K562 (cell line): ENCODE results near the gene QKI. TPM values are rescaled to one million over a fixed set of nuclear protein-coding genes. Genes with fewer than 3 reads are reported as not detected.

Experiments
- CAMTA2 ChIP-seq: fragments of 250-450 bp; sonication (Bioruptor Pico); conservative IDR thresholded peaks from 2 replicates; pipeline ENCODE4 v1.5.1; 2022
- CEBPG ChIP-seq, 3 experiments: fragments of 200-800 bp in 1 of 3; sonication (Bioruptor generic) in 1 of 3; sonication (generic) in 1 of 3; formaldehyde crosslinking in 1 of 3; IDR thresholded peaks in 2 of 3; conservative IDR thresholded peaks in 1 of 3; 2 replicates each; pipeline versions ENCODE4 v1.6.1 to v1.8.0; 2016 to 2022; ENCODE audit warnings: missing compliant biosample characterization in 2 of 3, missing genetic modification characterization in 2 of 3, mild to moderate bottlenecking in 1 of 3, missing genetic modification reagents in 1 of 3
- NFIC ChIP-seq: fragments of 450-650 bp; IDR thresholded peaks from 2 replicates; pipeline ENCODE4 v1.6.1; 2017; ENCODE audit warnings: mild to moderate bottlenecking, inconsistent platforms
- NR2F6 ChIP-seq: fragments of 450-650 bp; formaldehyde crosslinking; IDR thresholded peaks from 2 replicates; pipeline ENCODE4 v1.4.0; 2020; ENCODE audit warnings: mild to moderate bottlenecking
- NRF1 ChIP-seq, 2 experiments: fragments of 450-650 bp; IDR thresholded peaks in 1 of 2; conservative IDR thresholded peaks in 1 of 2; 2 replicates each; pipeline ENCODE4 v1.6.1; 2014; ENCODE audit warnings: mild to moderate bottlenecking in 2 of 2
- SRSF3 ChIP-seq: fragments of 200-400 bp; formaldehyde crosslinking; IDR thresholded peaks from 2 replicates; pipeline ENCODE4 v1.6.1; 2016; ENCODE audit warnings: mild to moderate bottlenecking, low read length, moderate library complexity; ENCODE audit not compliant: insufficient read depth
- ZNF3 ChIP-seq: fragments of 250-450 bp; sonication (Bioruptor Pico); IDR thresholded peaks from 2 replicates; pipeline ENCODE4 v1.5.0; 2021; ENCODE audit warnings: mild to moderate bottlenecking, moderate library complexity
- ZNF717 ChIP-seq: fragments of 250-450 bp; sonication (Bioruptor Pico); IDR thresholded peaks from 2 replicates; pipeline ENCODE4 v1.5.0; 2021
- polyA plus RNA-seq, 8 experiments: library from polyadenylated mRNA; depleted of rRNA in 4 of 8; stranded (reverse) in 5 of 8; unstranded in 3 of 8; fragments of >200 nt; fragmentation: Nextera tagmentation in 2 of 8; fragmentation: Illumina TruSeq in 1 of 8; extraction: Ambion mirVana in 2 of 8; extraction: Trizol in 1 of 8; gene quantifications; 2 replicates each; pipeline versions ENCODE4 v1.2.1 to v1.2.3, GENCODE V29; 2011 to 2014; ENCODE audit warnings: inconsistent platforms in 1 of 8, missing spikeins in 1 of 8
- total RNA-seq, 7 experiments: library from RNA; depleted of rRNA in 6 of 7; stranded (reverse); fragments of >200 nt in 6 of 7; fragmentation: Illumina TruSeq in 2 of 7; extraction: Trizol in 2 of 7; gene quantifications; 2 replicates each; pipeline versions ENCODE4 v1.2.1 to v1.2.3, GENCODE V29; 2011 to 2021; ENCODE audit warnings: low replicate concordance in 1 of 7
- TF ChIP-seq, protein P1 (sequence below), 2 experiments: IDR thresholded peaks; 2 replicates each; pipeline ENCODE4 v1.6.1; 2011; ENCODE audit warnings: borderline replicate concordance in 1 of 2, control low read depth in 1 of 2, low read depth in 1 of 2, low read length in 1 of 2, mild to moderate bottlenecking in 1 of 2, mixed read lengths in 1 of 2, moderate library complexity in 1 of 2; ENCODE audit not compliant: insufficient read depth in 1 of 2, insufficient read length in 1 of 2, poor library complexity in 1 of 2, severe bottlenecking in 1 of 2; ENCODE audit errors: extremely low read depth in 1 of 2
- TF ChIP-seq, protein P2 (sequence below): sonication (generic); formaldehyde crosslinking; IDR thresholded peaks from 2 replicates; pipeline ENCODE4 v1.8.1; 2023; ENCODE audit warnings: missing genetic modification reagents, mild to moderate bottlenecking, borderline replicate concordance
- TF ChIP-seq, protein P3 (sequence below): sonication (generic); formaldehyde crosslinking; IDR thresholded peaks from 2 replicates; pipeline ENCODE4 v1.8.0; 2023; ENCODE audit warnings: mild to moderate bottlenecking, missing genetic modification reagents
- TF ChIP-seq, protein P4 (sequence below): fragments of 250-450 bp; sonication (Bioruptor Pico); IDR thresholded peaks from 2 replicates; pipeline ENCODE4 v1.5.0; 2021; ENCODE audit warnings: mild to moderate bottlenecking, borderline replicate concordance
- TF ChIP-seq, protein P5 (sequence below): sonication (generic); formaldehyde crosslinking; IDR thresholded peaks from 2 replicates; pipeline ENCODE4 v1.8.0; 2022; ENCODE audit warnings: mild to moderate bottlenecking, missing genetic modification reagents, borderline replicate concordance

Gene QKI
- total and polyA plus RNA-seq, 9 of the 15 experiments (the other 6 are each of a cell fraction or from before 2014, with no cell fraction given), result 20.4 to 215 (median 123) TPM

DNA sequence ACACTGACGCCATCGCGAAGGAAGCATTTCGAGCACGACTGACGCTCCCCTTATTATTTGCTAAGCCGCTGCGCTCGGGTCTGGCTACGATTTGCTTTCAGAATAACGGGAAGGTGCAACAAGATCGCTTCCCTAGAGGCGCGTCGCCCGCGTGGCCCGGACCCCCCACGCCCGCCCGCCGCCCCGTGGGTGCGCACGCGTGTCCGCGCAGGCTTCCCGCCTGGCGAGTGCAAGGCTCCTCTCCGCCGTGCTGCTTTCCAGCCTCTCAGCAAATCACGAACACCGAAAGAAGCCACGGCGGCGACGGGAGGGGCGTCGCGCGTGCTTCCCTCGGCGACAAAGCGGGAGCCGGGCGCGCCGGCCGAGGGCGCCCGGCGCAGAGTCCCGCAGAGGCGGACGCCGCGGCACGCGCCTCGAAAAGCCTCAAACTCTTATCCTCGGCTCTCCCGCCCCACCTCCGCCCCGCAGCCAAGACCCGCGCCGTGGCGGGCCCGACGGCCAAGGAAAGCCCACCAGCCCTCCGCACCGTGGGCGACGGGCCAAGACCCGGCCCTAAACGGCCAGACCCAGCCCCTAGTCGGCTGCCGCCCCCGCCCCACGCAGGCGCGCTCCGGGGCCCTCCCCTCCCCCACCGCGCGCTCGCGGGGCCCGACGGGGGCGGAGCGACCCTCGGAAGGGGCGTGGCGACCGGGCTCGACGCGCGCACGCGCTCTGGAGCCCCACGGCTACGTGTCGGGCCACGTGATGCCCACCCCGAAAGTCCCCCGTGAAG lies 987 bp upstream of the QKI start (continued):
- TF ChIP-seq, protein P1, sequence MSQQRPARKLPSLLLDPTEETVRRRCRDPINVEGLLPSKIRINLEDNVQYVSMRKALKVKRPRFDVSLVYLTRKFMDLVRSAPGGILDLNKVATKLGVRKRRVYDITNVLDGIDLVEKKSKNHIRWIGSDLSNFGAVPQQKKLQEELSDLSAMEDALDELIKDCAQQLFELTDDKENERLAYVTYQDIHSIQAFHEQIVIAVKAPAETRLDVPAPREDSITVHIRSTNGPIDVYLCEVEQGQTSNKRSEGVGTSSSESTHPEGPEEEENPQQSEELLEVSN (IDR thresholded peaks at IDR 0.05; ENCODE audit: borderline replicate concordance in 1 of 2, extremely low read depth in 1 of 2, insufficient read depth in 1 of 2, insufficient read length in 1 of 2, low read depth in 1 of 2, low read length in 1 of 2, poor library complexity in 1 of 2, severe bottlenecking in 1 of 2), result peak; percentile 93 to 99
- TF ChIP-seq, protein P2, sequence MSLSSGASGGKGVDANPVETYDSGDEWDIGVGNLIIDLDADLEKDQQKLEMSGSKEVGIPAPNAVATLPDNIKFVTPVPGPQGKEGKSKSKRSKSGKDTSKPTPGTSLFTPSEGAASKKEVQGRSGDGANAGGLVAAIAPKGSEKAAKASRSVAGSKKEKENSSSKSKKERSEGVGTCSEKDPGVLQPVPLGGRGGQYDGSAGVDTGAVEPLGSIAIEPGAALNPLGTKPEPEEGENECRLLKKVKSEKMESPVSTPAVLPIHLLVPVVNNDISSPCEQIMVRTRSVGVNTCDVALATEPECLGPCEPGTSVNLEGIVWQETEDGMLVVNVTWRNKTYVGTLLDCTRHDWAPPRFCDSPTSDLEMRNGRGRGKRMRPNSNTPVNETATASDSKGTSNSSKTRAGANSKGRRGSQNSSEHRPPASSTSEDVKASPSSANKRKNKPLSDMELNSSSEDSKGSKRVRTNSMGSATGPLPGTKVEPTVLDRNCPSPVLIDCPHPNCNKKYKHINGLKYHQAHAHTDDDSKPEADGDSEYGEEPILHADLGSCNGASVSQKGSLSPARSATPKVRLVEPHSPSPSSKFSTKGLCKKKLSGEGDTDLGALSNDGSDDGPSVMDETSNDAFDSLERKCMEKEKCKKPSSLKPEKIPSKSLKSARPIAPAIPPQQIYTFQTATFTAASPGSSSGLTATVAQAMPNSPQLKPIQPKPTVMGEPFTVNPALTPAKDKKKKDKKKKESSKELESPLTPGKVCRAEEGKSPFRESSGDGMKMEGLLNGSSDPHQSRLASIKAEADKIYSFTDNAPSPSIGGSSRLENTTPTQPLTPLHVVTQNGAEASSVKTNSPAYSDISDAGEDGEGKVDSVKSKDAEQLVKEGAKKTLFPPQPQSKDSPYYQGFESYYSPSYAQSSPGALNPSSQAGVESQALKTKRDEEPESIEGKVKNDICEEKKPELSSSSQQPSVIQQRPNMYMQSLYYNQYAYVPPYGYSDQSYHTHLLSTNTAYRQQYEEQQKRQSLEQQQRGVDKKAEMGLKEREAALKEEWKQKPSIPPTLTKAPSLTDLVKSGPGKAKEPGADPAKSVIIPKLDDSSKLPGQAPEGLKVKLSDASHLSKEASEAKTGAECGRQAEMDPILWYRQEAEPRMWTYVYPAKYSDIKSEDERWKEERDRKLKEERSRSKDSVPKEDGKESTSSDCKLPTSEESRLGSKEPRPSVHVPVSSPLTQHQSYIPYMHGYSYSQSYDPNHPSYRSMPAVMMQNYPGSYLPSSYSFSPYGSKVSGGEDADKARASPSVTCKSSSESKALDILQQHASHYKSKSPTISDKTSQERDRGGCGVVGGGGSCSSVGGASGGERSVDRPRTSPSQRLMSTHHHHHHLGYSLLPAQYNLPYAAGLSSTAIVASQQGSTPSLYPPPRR, result peak; percentile 40; the same call in 1 of the 2 replicates
- TF ChIP-seq ZNF717 (CRISPR knock-in tag), result no peak
- TF ChIP-seq, protein P3, sequence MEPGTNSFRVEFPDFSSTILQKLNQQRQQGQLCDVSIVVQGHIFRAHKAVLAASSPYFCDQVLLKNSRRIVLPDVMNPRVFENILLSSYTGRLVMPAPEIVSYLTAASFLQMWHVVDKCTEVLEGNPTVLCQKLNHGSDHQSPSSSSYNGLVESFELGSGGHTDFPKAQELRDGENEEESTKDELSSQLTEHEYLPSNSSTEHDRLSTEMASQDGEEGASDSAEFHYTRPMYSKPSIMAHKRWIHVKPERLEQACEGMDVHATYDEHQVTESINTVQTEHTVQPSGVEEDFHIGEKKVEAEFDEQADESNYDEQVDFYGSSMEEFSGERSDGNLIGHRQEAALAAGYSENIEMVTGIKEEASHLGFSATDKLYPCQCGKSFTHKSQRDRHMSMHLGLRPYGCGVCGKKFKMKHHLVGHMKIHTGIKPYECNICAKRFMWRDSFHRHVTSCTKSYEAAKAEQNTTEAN, result peak; percentile 88; the same call in 1 of the 2 replicates
- TF ChIP-seq CAMTA2, result no peak
- TF ChIP-seq, protein P4, sequence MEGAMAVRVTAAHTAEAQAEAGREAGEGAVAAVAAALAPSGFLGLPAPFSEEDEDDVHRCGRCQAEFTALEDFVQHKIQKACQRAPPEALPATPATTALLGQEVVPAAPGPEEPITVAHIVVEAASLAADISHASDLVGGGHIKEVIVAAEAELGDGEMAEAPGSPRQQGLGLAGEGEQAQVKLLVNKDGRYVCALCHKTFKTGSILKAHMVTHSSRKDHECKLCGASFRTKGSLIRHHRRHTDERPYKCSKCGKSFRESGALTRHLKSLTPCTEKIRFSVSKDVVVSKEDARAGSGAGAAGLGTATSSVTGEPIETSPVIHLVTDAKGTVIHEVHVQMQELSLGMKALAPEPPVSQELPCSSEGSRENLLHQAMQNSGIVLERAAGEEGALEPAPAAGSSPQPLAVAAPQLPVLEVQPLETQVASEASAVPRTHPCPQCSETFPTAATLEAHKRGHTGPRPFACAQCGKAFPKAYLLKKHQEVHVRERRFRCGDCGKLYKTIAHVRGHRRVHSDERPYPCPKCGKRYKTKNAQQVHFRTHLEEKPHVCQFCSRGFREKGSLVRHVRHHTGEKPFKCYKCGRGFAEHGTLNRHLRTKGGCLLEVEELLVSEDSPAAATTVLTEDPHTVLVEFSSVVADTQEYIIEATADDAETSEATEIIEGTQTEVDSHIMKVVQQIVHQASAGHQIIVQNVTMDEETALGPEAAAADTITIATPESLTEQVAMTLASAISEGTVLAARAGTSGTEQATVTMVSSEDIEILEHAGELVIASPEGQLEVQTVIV, result no peak
- no peak for TF ChIP-seq NR2F6 (CRISPR knock-in tag)
- no peak for TF ChIP-seq SRSF3
- no peak for TF ChIP-seq ZNF3 (CRISPR knock-in tag)
- 0 out of 2 replicates have a peak, but pooled peaks have one; percentile 39 for TF ChIP-seq CEBPG (CRISPR knock-in tag; IDR thresholded peaks at IDR 0.05)
- TF ChIP-seq CEBPG (tag; conservative IDR thresholded peaks at IDR 0.05 in 1 of 2, IDR thresholded peaks at IDR 0.05 in 1 of 2), result no peak; a peak in 1 of 4 replicates
- TF ChIP-seq, protein P5, sequence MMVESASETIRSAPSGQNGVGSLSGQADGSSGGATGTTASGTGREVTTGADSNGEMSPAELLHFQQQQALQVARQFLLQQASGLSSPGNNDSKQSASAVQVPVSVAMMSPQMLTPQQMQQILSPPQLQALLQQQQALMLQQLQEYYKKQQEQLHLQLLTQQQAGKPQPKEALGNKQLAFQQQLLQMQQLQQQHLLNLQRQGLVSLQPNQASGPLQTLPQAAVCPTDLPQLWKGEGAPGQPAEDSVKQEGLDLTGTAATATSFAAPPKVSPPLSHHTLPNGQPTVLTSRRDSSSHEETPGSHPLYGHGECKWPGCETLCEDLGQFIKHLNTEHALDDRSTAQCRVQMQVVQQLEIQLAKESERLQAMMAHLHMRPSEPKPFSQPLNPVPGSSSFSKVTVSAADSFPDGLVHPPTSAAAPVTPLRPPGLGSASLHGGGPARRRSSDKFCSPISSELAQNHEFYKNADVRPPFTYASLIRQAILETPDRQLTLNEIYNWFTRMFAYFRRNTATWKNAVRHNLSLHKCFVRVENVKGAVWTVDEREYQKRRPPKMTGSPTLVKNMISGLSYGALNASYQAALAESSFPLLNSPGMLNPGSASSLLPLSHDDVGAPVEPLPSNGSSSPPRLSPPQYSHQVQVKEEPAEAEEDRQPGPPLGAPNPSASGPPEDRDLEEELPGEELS (CRISPR knock-in tag), result peak; percentile 88; the same call in 1 of the 2 replicates
- TF ChIP-seq NFIC, result peak; percentile 87
- TF ChIP-seq NRF1 (conservative IDR thresholded peaks at IDR 0.05 in 1 of 2, IDR thresholded peaks at IDR 0.05 in 1 of 2), result peak; percentile 93 to 94
